Measurements from ENCODE around the gene PPIP5K2.

Gene PPIP5K2

GRCh38 chr5:103110403-103110802 lies 9.7 kb upstream of the PPIP5K2 start:
- no peak overlapping the region for H3K4me3 ChIP-seq (ENCODE audit: low read length)
- no peak for TF ChIP-seq ZNF274 (IDR thresholded peaks at IDR 0.05; ENCODE audit: low read depth, low read length)

GRCh38 chr5:103111468-103111867 lies 8.6 kb upstream of the PPIP5K2 start:
- TF ChIP-seq ZNF274 (IDR thresholded peaks at IDR 0.05; ENCODE audit: low read depth, low read length): no peak
- no peak overlapping the region for H3K4me3 ChIP-seq (ENCODE audit: low read length)

GRCh38 chr5:103112910-103113309 lies 7.2 kb upstream of the PPIP5K2 start:
- no peak for TF ChIP-seq ZNF274 (IDR thresholded peaks at IDR 0.05; ENCODE audit: low read depth, low read length)
- no peak overlapping the region for H3K4me3 ChIP-seq (ENCODE audit: low read length)

GRCh38 chr5:103114440-103114839 lies 5.7 kb upstream of the PPIP5K2 start:
- TF ChIP-seq ZNF274 (IDR thresholded peaks at IDR 0.05; ENCODE audit: low read depth, low read length): no peak
- H3K4me3 ChIP-seq (ENCODE audit: low read length): no peak overlapping the region

GRCh38 chr5:103117471-103117991 lies 2.6 kb upstream of the PPIP5K2 start:
- no peak for TF ChIP-seq ZNF274 (IDR thresholded peaks at IDR 0.05; ENCODE audit: low read depth, low read length)
- no peak overlapping the region for H3K4me3 ChIP-seq (ENCODE audit: low read length)

GRCh38 chr5:103119070-103119764 lies 884 bp upstream of the PPIP5K2 start:
- no peak for TF ChIP-seq ZNF274 (IDR thresholded peaks at IDR 0.05; ENCODE audit: low read depth, low read length)
- peak overlapping the region; percentile 92 for H3K4me3 ChIP-seq (ENCODE audit: low read length)

- H3K4me3 ChIP-seq (ENCODE audit: low read length): peak overlapping the region; percentile 75
- TF ChIP-seq ZNF274 (IDR thresholded peaks at IDR 0.05; ENCODE audit: low read depth, low read length): no peak
Measured at GRCh38 chr5:103120607-103121200, 603 bp downstream of the PPIP5K2 start.

GRCh38 chr5:103122242-103122641 lies 2.1 kb downstream of the PPIP5K2 start:
- TF ChIP-seq ZNF274 (IDR thresholded peaks at IDR 0.05; ENCODE audit: low read depth, low read length): no peak

GRCh38 chr5:103126557-103126956 lies 6.5 kb downstream of the PPIP5K2 start:
- no peak for TF ChIP-seq ZNF274 (IDR thresholded peaks at IDR 0.05; ENCODE audit: low read depth, low read length)
- H3K4me3 ChIP-seq (ENCODE audit: low read length): no peak overlapping the region

More at GRCh38 chr5:103122242-103122641, 2.1 kb downstream of the PPIP5K2 start:
- no peak overlapping the region for H3K4me3 ChIP-seq (ENCODE audit: low read length)

GRCh38 chr5:103127292-103127817 lies 7.3 kb downstream of the PPIP5K2 start:
- H3K4me3 ChIP-seq (ENCODE audit: low read length): no peak overlapping the region
- TF ChIP-seq ZNF274 (IDR thresholded peaks at IDR 0.05; ENCODE audit: low read depth, low read length): no peak

- TF ChIP-seq ZNF274 (IDR thresholded peaks at IDR 0.05; ENCODE audit: low read depth, low read length): no peak
- no peak overlapping the region for H3K4me3 ChIP-seq (ENCODE audit: low read length)
Measured at GRCh38 chr5:103128202-103128601, 8.1 kb downstream of the PPIP5K2 start.

GRCh38 chr5:103132684-103133083 lies 12.6 kb downstream of the PPIP5K2 start:
- H3K4me3 ChIP-seq (ENCODE audit: low read length): no peak overlapping the region
- no peak for TF ChIP-seq ZNF274 (IDR thresholded peaks at IDR 0.05; ENCODE audit: low read depth, low read length)

- no peak for TF ChIP-seq ZNF274 (IDR thresholded peaks at IDR 0.05; ENCODE audit: low read depth, low read length)
- H3K4me3 ChIP-seq (ENCODE audit: low read length): no peak overlapping the region
Measured at GRCh38 chr5:103133231-103133630, 13.1 kb downstream of the PPIP5K2 start.

GRCh38 chr5:103135461-103135860 lies 15.4 kb downstream of the PPIP5K2 start:
- TF ChIP-seq ZNF274 (IDR thresholded peaks at IDR 0.05; ENCODE audit: low read depth, low read length): no peak
- no peak overlapping the region for H3K4me3 ChIP-seq (ENCODE audit: low read length)

GRCh38 chr5:103138202-103138690 lies 18.1 kb downstream of the PPIP5K2 start:
- no peak overlapping the region for H3K4me3 ChIP-seq (ENCODE audit: low read length)
- TF ChIP-seq ZNF274 (IDR thresholded peaks at IDR 0.05; ENCODE audit: low read depth, low read length): no peak
